HepG2 (cell line): ENCODE measurements around the gene FBXO30.

ENCODE experiments used
- NPAS2 ChIP-seq: sonication (generic); formaldehyde crosslinking; IDR thresholded peaks from 2 replicates; pipeline ENCODE4 v1.8.0; 2022; ENCODE audit warnings: mild to moderate bottlenecking, missing genetic modification reagents, borderline replicate concordance
- ZNF589 ChIP-seq: sonication (generic); formaldehyde crosslinking; conservative IDR thresholded peaks from 2 replicates; pipeline ENCODE4 v1.8.0; 2022; ENCODE audit warnings: mild to moderate bottlenecking, moderate library complexity, missing genetic modification reagents
- ZNF770 ChIP-seq: sonication (generic); formaldehyde crosslinking; IDR thresholded peaks from 2 replicates; pipeline ENCODE4 v1.5.0; 2020; ENCODE audit warnings: mild to moderate bottlenecking, missing genetic modification reagents

- TF ChIP-seq NPAS2 (no peak), ZNF589 (CRISPR knock-in tag) (no peak), ZNF770 (CRISPR knock-in tag) (no peak)
Measured at GRCh38 chr6:145744619-145745018, 70.0 kb downstream of the FBXO30 start.
